HG03469 (cell line): ENCODE results near the gene TRIM29.

ENCODE experiments used
- ATAC-seq: cut with Tn5 transposase; IDR thresholded peaks from one replicate; pipeline ENCODE4 v1.9.1; 2021; ENCODE audit warnings: mild to moderate bottlenecking, moderate library complexity, moderate number of reproducible peaks; ENCODE audit not compliant: unreplicated experiment

TRIM29 gene

GRCh38 chr11:120102050-120102863 lies 35.7 kb downstream of the TRIM29 start:
- ATAC-seq = no peak

- ATAC-seq = no peak
Measured at GRCh38 chr11:120098503-120099020, 39.4 kb downstream of the TRIM29 start.

GRCh38 chr11:120097721-120098385 lies 40.1 kb downstream of the TRIM29 start:
- ATAC-seq = no peak

- ATAC-seq = no peak
Measured at GRCh38 chr11:120096369-120097191, 41.3 kb downstream of the TRIM29 start.

- ATAC-seq = no peak
Measured at GRCh38 chr11:120095516-120095915, 42.4 kb downstream of the TRIM29 start.

GRCh38 chr11:120091701-120092100 lies 46.2 kb downstream of the TRIM29 start:
- ATAC-seq = no peak

GRCh38 chr11:120091121-120091520 lies 46.8 kb downstream of the TRIM29 start:
- ATAC-seq = no peak

GRCh38 chr11:120090411-120090810 lies 47.5 kb downstream of the TRIM29 start:
- ATAC-seq = no peak

GRCh38 chr11:120089036-120090001 lies 48.6 kb downstream of the TRIM29 start:
- ATAC-seq = no peak

- no peak for ATAC-seq
Measured at GRCh38 chr11:120088056-120088455, 49.9 kb downstream of the TRIM29 start.

- ATAC-seq = no peak
Measured at GRCh38 chr11:120086651-120087050, 51.3 kb downstream of the TRIM29 start.

GRCh38 chr11:120079750-120080610 lies 57.9 kb downstream of the TRIM29 start:
- ATAC-seq = no peak

GRCh38 chr11:120078397-120078796 lies 59.5 kb downstream of the TRIM29 start:
- ATAC-seq = no peak

- no peak for ATAC-seq
Measured at GRCh38 chr11:120074076-120074475, 63.8 kb downstream of the TRIM29 start.

- ATAC-seq = no peak
Measured at GRCh38 chr11:120073196-120073595, 64.7 kb downstream of the TRIM29 start.

- no peak for ATAC-seq
Measured at GRCh38 chr11:120068114-120068573, 69.8 kb downstream of the TRIM29 start.

- ATAC-seq = no peak
Measured at GRCh38 chr11:120067438-120068113, 70.3 kb downstream of the TRIM29 start.

GRCh38 chr11:120066738-120067437 lies 71.0 kb downstream of the TRIM29 start:
- no peak for ATAC-seq
